Activated T-cell treated with anti-CD3 and anti-CD28 coated beads for 48 hours (primary cell): ENCODE data around the gene SHE.

Experiments
- DNase-seq: peaks from one replicate; pipeline ENCODE4 v3.0.0-alpha.2; 2020; ENCODE audit warnings: low read depth

SHE gene

GRCh38 chr1:154445040-154445472 lies 57.2 kb downstream of the SHE start:
- peak; percentile 32 for DNase-seq

- DNase-seq, result no peak
These were observed 58.8 kb downstream of the SHE start for GRCh38 chr1:154443274-154444013.

GRCh38 chr1:154442006-154442740 lies 60.0 kb downstream of the SHE start:
- DNase-seq, result no peak

GRCh38 chr1:154441241-154441888 lies 60.8 kb downstream of the SHE start:
- no peak for DNase-seq

GRCh38 chr1:154440036-154440804 lies 62.0 kb downstream of the SHE start:
- no peak for DNase-seq

- no peak for DNase-seq
These were observed 65.8 kb downstream of the SHE start for GRCh38 chr1:154436433-154436832.

GRCh38 chr1:154435599-154436200 lies 66.5 kb downstream of the SHE start:
- DNase-seq, result no peak

- no peak for DNase-seq
These were observed 67.7 kb downstream of the SHE start for GRCh38 chr1:154434346-154435085.

GRCh38 chr1:154433161-154433764 lies 68.9 kb downstream of the SHE start:
- DNase-seq, result peak; percentile 41

- peak; percentile 54 for DNase-seq
These were observed 70.4 kb downstream of the SHE start for GRCh38 chr1:154431586-154432373.

- DNase-seq, result no peak
These were observed 71.3 kb downstream of the SHE start for GRCh38 chr1:154430903-154431302.

GRCh38 chr1:154429841-154430611 lies 72.2 kb downstream of the SHE start:
- no peak for DNase-seq
